Epithelial cell of esophagus (primary cell): Measurements from ENCODE around the gene AKAP13.
"Not testable (repeated sequence)": the region's sequence is repeated elsewhere in the genome, so short reads cannot be mapped to it uniquely, and the experiment has no call there.

Experiments used
- DNase-seq: peaks from one replicate; pipeline ENCODE4 v3.0.0; 2010; ENCODE audit warnings: low read depth
- H3K4me3 ChIP-seq: 2 replicates; pipeline ENCODE4 v1.5.1; 2011; ENCODE audit warnings: mild to moderate bottlenecking, low read length, control low read depth
- TF ChIP-seq, protein P1 (sequence below): IDR thresholded peaks from 2 replicates; pipeline ENCODE4 v1.5.1; 2011; ENCODE audit warnings: low read depth, mild to moderate bottlenecking, low read length, control low read depth, inconsistent platforms; ENCODE audit not compliant: insufficient read depth; ENCODE audit errors: missing control alignments

AKAP13 gene

DNA sequence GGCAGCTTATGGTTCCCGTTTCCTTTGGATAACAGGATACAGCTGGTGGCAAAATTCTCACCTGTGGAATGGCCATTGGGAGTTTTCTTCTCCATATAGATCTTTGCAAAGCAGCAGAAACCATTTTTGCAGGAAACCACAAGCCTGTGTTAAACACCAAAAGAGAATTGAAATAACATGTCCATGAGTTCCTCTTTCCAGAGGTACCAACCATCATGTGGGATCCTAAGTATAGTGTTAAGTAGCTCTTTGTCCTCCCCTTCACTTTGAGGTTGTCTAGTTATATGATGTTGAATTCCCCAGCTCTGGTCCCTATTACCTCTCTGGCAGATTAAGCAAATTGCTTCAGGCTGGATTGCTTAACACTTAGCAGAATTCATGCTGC, 94.9 kb downstream of the AKAP13 start:
- no peak overlapping the region for H3K4me3 ChIP-seq
- TF ChIP-seq, protein P1, sequence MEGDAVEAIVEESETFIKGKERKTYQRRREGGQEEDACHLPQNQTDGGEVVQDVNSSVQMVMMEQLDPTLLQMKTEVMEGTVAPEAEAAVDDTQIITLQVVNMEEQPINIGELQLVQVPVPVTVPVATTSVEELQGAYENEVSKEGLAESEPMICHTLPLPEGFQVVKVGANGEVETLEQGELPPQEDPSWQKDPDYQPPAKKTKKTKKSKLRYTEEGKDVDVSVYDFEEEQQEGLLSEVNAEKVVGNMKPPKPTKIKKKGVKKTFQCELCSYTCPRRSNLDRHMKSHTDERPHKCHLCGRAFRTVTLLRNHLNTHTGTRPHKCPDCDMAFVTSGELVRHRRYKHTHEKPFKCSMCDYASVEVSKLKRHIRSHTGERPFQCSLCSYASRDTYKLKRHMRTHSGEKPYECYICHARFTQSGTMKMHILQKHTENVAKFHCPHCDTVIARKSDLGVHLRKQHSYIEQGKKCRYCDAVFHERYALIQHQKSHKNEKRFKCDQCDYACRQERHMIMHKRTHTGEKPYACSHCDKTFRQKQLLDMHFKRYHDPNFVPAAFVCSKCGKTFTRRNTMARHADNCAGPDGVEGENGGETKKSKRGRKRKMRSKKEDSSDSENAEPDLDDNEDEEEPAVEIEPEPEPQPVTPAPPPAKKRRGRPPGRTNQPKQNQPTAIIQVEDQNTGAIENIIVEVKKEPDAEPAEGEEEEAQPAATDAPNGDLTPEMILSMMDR, result no peak
- peak; percentile 21 for DNase-seq

- no peak overlapping the region for H3K4me3 ChIP-seq
- TF ChIP-seq, protein P1, result no peak
- no peak for DNase-seq
Observed at GRCh38 chr15:85475711-85476110, 95.3 kb downstream of the AKAP13 start.

GRCh38 chr15:85477061-85477460, 96.7 kb downstream of the AKAP13 start:
- H3K4me3 ChIP-seq, result no peak overlapping the region
- TF ChIP-seq, protein P1, result no peak
- peak; percentile 51 for DNase-seq

DNA sequence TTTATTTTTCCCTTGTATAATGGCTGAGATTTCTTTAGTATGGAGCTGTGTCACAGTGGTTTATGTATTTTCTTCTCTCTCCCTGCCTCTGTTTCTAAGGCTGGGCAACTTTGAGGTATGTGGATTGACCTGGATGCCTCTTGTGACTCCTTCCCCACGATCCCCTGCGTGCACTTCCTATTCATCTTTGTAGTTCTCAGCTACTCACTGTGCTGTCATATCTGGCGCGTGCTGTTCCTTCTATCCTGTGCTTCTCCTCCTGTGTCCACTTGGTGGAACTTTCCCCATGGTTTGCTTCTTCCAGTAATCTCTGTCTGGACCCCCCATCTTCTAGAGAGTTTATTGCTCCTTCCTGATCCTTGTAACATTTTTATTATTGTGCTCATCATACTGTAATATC, 97.3 kb downstream of the AKAP13 start:
- H3K4me3 ChIP-seq, result no peak overlapping the region
- TF ChIP-seq, protein P1, result no peak
- DNase-seq, result peak; percentile 62

GRCh38 chr15:85479071-85479647, 98.8 kb downstream of the AKAP13 start:
- TF ChIP-seq, protein P1, result no peak
- DNase-seq, result no peak
- H3K4me3 ChIP-seq, result no peak overlapping the region

- DNase-seq, result no peak
- TF ChIP-seq, protein P1, result no peak
- H3K4me3 ChIP-seq, result no peak overlapping the region
Observed at GRCh38 chr15:85480923-85481322, 100.5 kb downstream of the AKAP13 start.

- DNase-seq, result not testable (repeated sequence)
Observed at GRCh38 chr15:85481543-85481942, 101.1 kb downstream of the AKAP13 start.

DNA sequence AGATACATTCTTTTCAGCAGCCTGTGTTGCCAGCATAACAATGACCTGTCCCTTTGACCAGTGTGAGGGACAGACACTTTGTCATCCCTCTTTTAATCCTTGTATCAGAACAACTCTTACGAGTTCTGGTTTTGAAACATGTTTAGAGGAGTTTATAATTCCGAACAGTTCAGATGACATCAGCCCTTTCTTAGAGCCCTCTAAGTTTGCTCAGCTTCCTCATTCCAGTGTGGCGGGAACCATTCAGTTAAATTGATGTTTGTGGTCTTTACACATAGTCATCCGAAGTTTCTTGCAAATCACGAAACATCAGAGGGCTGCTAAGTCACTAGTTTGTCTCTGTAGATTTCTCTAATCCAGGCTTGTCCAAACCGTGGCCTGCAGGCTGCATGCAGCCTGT, 102.5 kb downstream of the AKAP13 start:
- DNase-seq, result peak; percentile 65
- TF ChIP-seq, protein P1, result no peak
- H3K4me3 ChIP-seq, result no peak overlapping the region

More at GRCh38 chr15:85481543-85481942, 101.1 kb downstream of the AKAP13 start:
- H3K4me3 ChIP-seq, result not testable (repeated sequence)

GRCh38 chr15:85483955-85484354, 103.6 kb downstream of the AKAP13 start:
- DNase-seq, H3K4me3 ChIP-seq: not testable (repeated sequence)

DNA sequence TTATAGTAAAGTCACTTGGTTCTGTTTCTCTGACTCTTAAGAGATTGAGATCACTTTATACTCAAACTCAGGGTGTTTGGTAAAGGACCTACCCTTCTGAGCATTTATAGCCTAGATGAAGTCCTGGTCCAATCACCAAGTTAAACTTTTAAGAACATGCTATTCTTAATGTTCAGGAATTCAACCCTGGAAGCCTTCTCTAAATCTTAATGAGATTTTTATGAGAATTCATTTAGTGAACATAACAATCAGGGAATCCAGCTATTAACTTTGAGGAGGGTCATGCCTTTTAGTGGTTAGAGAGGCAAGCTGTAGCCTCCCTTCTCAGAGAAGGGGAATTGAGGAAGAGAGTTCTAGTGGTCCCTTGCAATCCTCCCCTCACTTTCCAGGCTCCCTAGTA, 104.5 kb downstream of the AKAP13 start:
- DNase-seq, H3K4me3 ChIP-seq: not testable (repeated sequence)
